CD14-positive monocyte (primary cell): ENCODE data around the gene GYS1. TPM values are rescaled to one million over a fixed set of nuclear protein-coding genes. Genes with fewer than 3 reads are reported as not detected.
A peak's percentile ranks its signal among the peaks of the same experiment; 100 is the strongest.

Experiments used
- DNase-seq, 3 donors: peaks; one replicate each; pipeline ENCODE4 v3.0.0-alpha.2; 2011 to 2022
- H2AFZ ChIP-seq: 2 replicates; pipeline ENCODE4 v1.6.0; 2012; ENCODE audit warnings: mild to moderate bottlenecking, low read depth, low read length, inconsistent platforms; ENCODE audit not compliant: insufficient read depth, poor library complexity, severe bottlenecking
- H3K27ac ChIP-seq, 2 donors: 1 replicate in 1 of 2; 2 replicates in 1 of 2; pipeline ENCODE4 v1.5.1; 2012 to 2013; ENCODE audit warnings: low read length in 2 of 2, control low read depth in 1 of 2, inconsistent platforms in 1 of 2, low read depth in 1 of 2, mild to moderate bottlenecking in 1 of 2
- H3K27me3 ChIP-seq, 2 donors: one replicate each; pipeline versions ENCODE4 v1.6.0 to v1.6.1; 2011 to 2013; ENCODE audit warnings: low read length in 2 of 2; ENCODE audit not compliant: control insufficient read depth in 2 of 2, insufficient read depth in 2 of 2
- H3K36me3 ChIP-seq, 2 donors: replicated peaks in 1 of 2; 1 replicate in 1 of 2; 2 replicates in 1 of 2; pipeline versions ENCODE4 v1.5.1 to v1.6.1; 2012 to 2013; ENCODE audit warnings: low read length in 2 of 2, control low read depth in 1 of 2, inconsistent platforms in 1 of 2, mild to moderate bottlenecking in 1 of 2; ENCODE audit not compliant: insufficient read depth in 2 of 2, control insufficient read depth in 1 of 2
- H3K4me1 ChIP-seq, 2 donors: 1 replicate in 1 of 2; 2 replicates in 1 of 2; pipeline versions ENCODE4 v1.5.1 to v1.6.1; 2012 to 2013; ENCODE audit warnings: low read length in 2 of 2, control low read depth in 1 of 2, inconsistent platforms in 1 of 2, mild to moderate bottlenecking in 1 of 2, moderate library complexity in 1 of 2; ENCODE audit not compliant: insufficient read depth in 2 of 2, control insufficient read depth in 1 of 2
- H3K4me2 ChIP-seq: replicated peaks from 2 replicates; pipeline ENCODE3; 2012; ENCODE audit warnings: low read length, moderate library complexity, mild to moderate bottlenecking; ENCODE audit not compliant: poor library complexity, severe bottlenecking; ENCODE audit errors: extremely low read depth
- H3K4me3 ChIP-seq, 3 experiments: fragments of 200-600 bp in 1 of 3; sonication (generic) in 1 of 3; replicated peaks in 1 of 3; 1 replicate in 2 of 3; 2 replicates in 1 of 3; pipeline ENCODE4 v1.5.1; 2011 to 2013; ENCODE audit warnings: low read length in 3 of 3, mild to moderate bottlenecking in 3 of 3, control low read depth in 2 of 3, low read depth in 2 of 3, inconsistent platforms in 1 of 3, moderate library complexity in 1 of 3
- H3K79me2 ChIP-seq: 2 replicates; pipeline ENCODE4 v1.6.0; 2012; ENCODE audit warnings: mild to moderate bottlenecking, control low read depth, inconsistent platforms, low read length, moderate library complexity; ENCODE audit not compliant: insufficient read depth
- H3K9ac ChIP-seq: 2 replicates; pipeline ENCODE4 v1.6.0; 2017; ENCODE audit warnings: low read length, mild to moderate bottlenecking; ENCODE audit not compliant: insufficient read depth, poor library complexity, severe bottlenecking
- H3K9me3 ChIP-seq, 2 donors: replicated peaks in 1 of 2; 1 replicate in 1 of 2; 2 replicates in 1 of 2; pipeline versions ENCODE4 v1.5.1 to v1.6.1; 2012 to 2013; ENCODE audit warnings: low read length in 2 of 2, control low read depth in 1 of 2; ENCODE audit not compliant: control insufficient read depth in 1 of 2, insufficient read depth in 1 of 2
- H4K20me1 ChIP-seq: 2 replicates; pipeline ENCODE4 v1.6.0; 2012; ENCODE audit warnings: mild to moderate bottlenecking, low read length, control low read depth, moderate library complexity; ENCODE audit not compliant: insufficient read depth
- H3K27ac Mint-ChIP-seq, 7 donors: one replicate each; pipeline ENCODE4 v1.8.0; 2020; ENCODE audit warnings: mild to moderate bottlenecking in 7 of 7, mixed read lengths in 7 of 7, moderate library complexity in 6 of 7, inconsistent platforms in 2 of 7
- H3K27me3 Mint-ChIP-seq, 3 donors: one replicate each; pipeline ENCODE4 v1.8.0; 2021 to 2022; ENCODE audit warnings: low read depth in 3 of 3, mild to moderate bottlenecking in 3 of 3, mixed read lengths in 3 of 3, moderate library complexity in 3 of 3, inconsistent platforms in 1 of 3
- H3K36me3 Mint-ChIP-seq, 2 donors: one replicate each; pipeline ENCODE4 v1.8.0; 2020; ENCODE audit warnings: mixed read lengths in 2 of 2, inconsistent platforms in 1 of 2, mild to moderate bottlenecking in 1 of 2
- H3K4me1 Mint-ChIP-seq: one replicate; pipeline ENCODE4 v1.8.0; 2020; ENCODE audit warnings: mild to moderate bottlenecking, mixed read lengths
- H3K4me3 Mint-ChIP-seq, 2 donors: one replicate each; pipeline ENCODE4 v1.8.0; 2020; ENCODE audit warnings: mild to moderate bottlenecking in 2 of 2, mixed read lengths in 2 of 2, moderate library complexity in 1 of 2
- H3K9me3 Mint-ChIP-seq, 7 donors: one replicate each; pipeline ENCODE4 v1.8.0; 2020 to 2022; ENCODE audit warnings: mixed read lengths in 7 of 7, mild to moderate bottlenecking in 6 of 7, moderate library complexity in 6 of 7, inconsistent platforms in 2 of 7
- CTCF ChIP-seq: fragments of 200-600 bp; IDR thresholded peaks from one replicate; pipeline ENCODE4 v1.8.0; 2022; ENCODE audit warnings: antibody characterized with exemption, mild to moderate bottlenecking
- WGBS: methylation state at CpG from one replicate; pipeline ENCODE4 v1.1.5; 2013; ENCODE audit warnings: missing lambda C conversion rate; ENCODE audit not compliant: insufficient coverage; 5-methylcytosine and 5-hydroxymethylcytosine counted together
- intact Hi-C, 2 donors: fragments of 100-400 bp; cut with micrococcal nuclease; formaldehyde crosslinking; loops; one replicate each; pipeline versions ENCODE4 v1.15.0 to v1.15.1; 2023
- polyA plus RNA-seq, 3 donors: library from polyadenylated mRNA; depleted of rRNA in 1 of 3; unstranded in 2 of 3; stranded (reverse) in 1 of 3; fragments of 300-500 nt in 2 of 3; fragments of >200 nt in 1 of 3; fragmentation: Illumina TruSeq in 2 of 3; gene quantifications; 1 replicate in 2 of 3; 2 replicates in 1 of 3; pipeline ENCODE4 v1.2.3, GENCODE V29; 2012 to 2021

GYS1 gene
- polyA plus RNA-seq, 3 donors: 13.3 to 26.0 (median 21.3) TPM

GRCh38 chr19:49010453-49010852, 17.3 kb upstream of the GYS1 start:
- Histone ChIP-seq H3K4me1 (no peaks in the 10 kb centered on the region), H3K36me3 (peaks cover 62 to 76% of the 10 kb centered on the region in 2 donors), H3K9me3 (no peaks in the 10 kb centered on the region), H3K27me3 (no peaks in the 10 kb centered on the region), H3K4me2 (no peak overlapping the region), H4K20me1 (no peaks in the 10 kb centered on the region), H3K27ac (no peak overlapping the region), H3K79me2 (no peaks in the 10 kb centered on the region), H3K9ac (no peak overlapping the region), H3K4me3 (no peak overlapping the region), H2AFZ (no peak overlapping the region)
- no peak overlapping the region for H3K4me3 Mint-ChIP-seq
- H3K9me3 Mint-ChIP-seq: no peaks in the 10 kb centered on the region
- no peak for DNase-seq
- H3K27me3 Mint-ChIP-seq: peaks cover 0 to 2% (median 0%) of the 10 kb centered on the region in 3 donors
- peaks cover 55 to 89% of the 10 kb centered on the region in 2 donors for H3K36me3 Mint-ChIP-seq
- intact Hi-C loops: no loop called here
- H3K4me1 Mint-ChIP-seq: no peaks in the 10 kb centered on the region
- 86% methylated on average over 17 of the region's 18 CpGs for WGBS
- no peak for TF ChIP-seq CTCF
- H3K27ac Mint-ChIP-seq: peak overlapping the region in 2 of 7 donors; percentile 12 to 50

- H3K36me3 ChIP-seq: peaks cover 62 to 76% of the 10 kb centered on the region in 2 donors
- no peak for TF ChIP-seq CTCF
- Mint-ChIP-seq H3K9me3 (no peaks in the 10 kb centered on the region), H3K27ac (peak overlapping the region in 2 of 7 donors; percentile 25 to 45), H3K27me3 (peaks cover 0 to 2% (median 0%) of the 10 kb centered on the region in 3 donors), H3K4me3 (no peak overlapping the region), H3K4me1 (no peaks in the 10 kb centered on the region), H3K36me3 (peaks cover 54 to 89% of the 10 kb centered on the region in 2 donors)
- H3K79me2 ChIP-seq: no peaks in the 10 kb centered on the region
- H3K27ac ChIP-seq: no peak overlapping the region
- H3K4me2 ChIP-seq: no peak overlapping the region
- H3K4me1 ChIP-seq: no peaks in the 10 kb centered on the region
- H3K9ac ChIP-seq: no peak overlapping the region
- DNase-seq: no peak
- no peak overlapping the region for H3K4me3 ChIP-seq
- no peaks in the 10 kb centered on the region for H3K9me3 ChIP-seq
- H3K27me3 ChIP-seq: no peaks in the 10 kb centered on the region
- no peaks in the 10 kb centered on the region for H4K20me1 ChIP-seq
- no peak overlapping the region for H2AFZ ChIP-seq
- intact Hi-C loops: no loop called here
- WGBS: 93% methylated on average over 14 of the region's 18 CpGs
Measured at GRCh38 chr19:49009828-49010227, 16.7 kb upstream of the GYS1 start.
